ENCODE results near the gene RIPOR3.

DNA sequence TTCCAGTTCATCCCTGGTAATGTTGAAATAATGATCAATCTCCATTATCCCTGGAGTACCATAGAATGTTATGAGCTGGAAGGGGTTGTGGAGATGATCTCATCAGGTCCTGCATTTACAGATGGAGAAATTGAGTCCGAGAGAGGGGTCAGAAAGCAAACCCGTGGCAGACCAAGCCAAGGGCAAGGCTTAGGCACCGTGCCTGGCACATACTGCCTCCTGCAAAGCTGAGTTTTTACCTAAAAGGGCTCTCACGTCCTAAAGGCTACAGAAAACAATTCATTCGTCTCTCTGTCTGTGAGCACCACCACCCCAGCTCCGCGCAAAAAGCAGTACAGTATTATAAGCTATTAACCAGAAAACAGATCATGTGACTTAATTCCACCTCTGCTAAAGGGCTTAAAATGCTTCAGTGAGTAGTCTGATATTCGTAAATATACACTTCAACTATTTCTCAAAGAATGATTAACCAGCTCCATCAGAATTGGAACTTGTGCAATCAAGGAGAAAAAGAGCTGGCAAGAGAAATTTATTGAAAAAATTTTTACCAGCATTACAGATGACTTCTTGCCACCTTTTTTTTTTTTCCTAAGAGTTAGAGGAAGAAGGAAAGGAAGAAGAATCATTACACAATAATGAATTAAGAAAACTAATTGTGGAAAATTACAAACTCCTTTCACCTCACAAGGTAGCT, 36.6 kb upstream of the RIPOR3 start:
- TF ChIP-seq POLR2A (IDR thresholded peaks at IDR 0.05; ENCODE audit: low read length): no peak
- no peak for TF ChIP-seq GATA1 (IDR thresholded peaks at IDR 0.05; ENCODE audit: low read depth, low read length)
